Subcutaneous abdominal adipose tissue (tissue), 5 donors: ENCODE measurements around the gene OR2T2.
"Not testable (repeated sequence)": the region's sequence is repeated elsewhere in the genome, so short reads cannot be mapped to it uniquely, and the experiment has no call there.

Experiments used
- H3K27ac ChIP-seq: one replicate; pipeline ENCODE4 v1.7.0; 2013; ENCODE audit warnings: low read depth, mild to moderate bottlenecking, inconsistent platforms, low read length, moderate library complexity
- H3K27me3 ChIP-seq, 5 donors: one replicate each; pipeline ENCODE4 v1.7.0; 2013; ENCODE audit warnings: low read length in 5 of 5, inconsistent platforms in 1 of 5; ENCODE audit not compliant: control insufficient read depth in 5 of 5, insufficient read depth in 4 of 5
- H3K36me3 ChIP-seq, 5 donors: one replicate each; pipeline ENCODE4 v1.7.0; 2013; ENCODE audit warnings: low read length in 5 of 5; ENCODE audit not compliant: control insufficient read depth in 5 of 5, insufficient read depth in 5 of 5
- H3K4me1 ChIP-seq, 5 donors: one replicate each; pipeline ENCODE4 v1.7.0; 2013; ENCODE audit warnings: low read length in 5 of 5, mild to moderate bottlenecking in 3 of 5, moderate library complexity in 1 of 5; ENCODE audit not compliant: control insufficient read depth in 5 of 5, insufficient read depth in 5 of 5
- H3K4me3 ChIP-seq, 5 donors: one replicate each; pipeline ENCODE4 v1.7.0; 2013; ENCODE audit warnings: low read length in 5 of 5, low read depth in 1 of 5
- H3K9ac ChIP-seq, 5 donors: one replicate each; pipeline ENCODE4 v1.7.0; 2013; ENCODE audit warnings: low read length in 5 of 5, mild to moderate bottlenecking in 4 of 5, moderate library complexity in 3 of 5
- H3K9me3 ChIP-seq, 5 donors: one replicate each; pipeline ENCODE4 v1.7.0; 2013; ENCODE audit warnings: low read length in 5 of 5; ENCODE audit not compliant: control insufficient read depth in 5 of 5
- donor health status: healthy.
- donor health status: healthy.
- donor health status: healthy.
- donor health status: healthy.
- donor health status: healthy.

OR2T2 gene

GRCh38 chr1:248488289-248488688 lies 42.9 kb downstream of the OR2T2 start, which contains the start of gene OR2T5:
OR2T5 (plus strand) TSS chr1:248488589; CDS start chr1:248488589, 0 bp downstream.
- not testable (repeated sequence) for H3K9ac ChIP-seq, H3K4me3 ChIP-seq, H3K9me3 ChIP-seq, H3K4me1 ChIP-seq, H3K27me3 ChIP-seq, H3K27ac ChIP-seq, H3K36me3 ChIP-seq

GRCh38 chr1:248496661-248497060 lies 51.2 kb downstream of the OR2T2 start:
- H3K27ac ChIP-seq, H3K4me1 ChIP-seq, H3K36me3 ChIP-seq, H3K9me3 ChIP-seq, H3K27me3 ChIP-seq, H3K9ac ChIP-seq, H3K4me3 ChIP-seq: not testable (repeated sequence)

- not testable (repeated sequence) for H3K9me3 ChIP-seq, H3K27me3 ChIP-seq, H3K4me3 ChIP-seq, H3K4me1 ChIP-seq, H3K9ac ChIP-seq, H3K36me3 ChIP-seq, H3K27ac ChIP-seq
Observed at GRCh38 chr1:248500305-248501035, 55.0 kb downstream of the OR2T2 start.
